ENCODE data around the gene SLC25A20. TPM values are rescaled to one million over a fixed set of nuclear protein-coding genes. Genes with fewer than 3 reads are reported as not detected.

The SLC25A20 gene
- total and polyA plus RNA-seq, 2 of the 4 experiments (the other 2 are of a cell fraction) = 23.8 to 27.1 TPM

DNA sequence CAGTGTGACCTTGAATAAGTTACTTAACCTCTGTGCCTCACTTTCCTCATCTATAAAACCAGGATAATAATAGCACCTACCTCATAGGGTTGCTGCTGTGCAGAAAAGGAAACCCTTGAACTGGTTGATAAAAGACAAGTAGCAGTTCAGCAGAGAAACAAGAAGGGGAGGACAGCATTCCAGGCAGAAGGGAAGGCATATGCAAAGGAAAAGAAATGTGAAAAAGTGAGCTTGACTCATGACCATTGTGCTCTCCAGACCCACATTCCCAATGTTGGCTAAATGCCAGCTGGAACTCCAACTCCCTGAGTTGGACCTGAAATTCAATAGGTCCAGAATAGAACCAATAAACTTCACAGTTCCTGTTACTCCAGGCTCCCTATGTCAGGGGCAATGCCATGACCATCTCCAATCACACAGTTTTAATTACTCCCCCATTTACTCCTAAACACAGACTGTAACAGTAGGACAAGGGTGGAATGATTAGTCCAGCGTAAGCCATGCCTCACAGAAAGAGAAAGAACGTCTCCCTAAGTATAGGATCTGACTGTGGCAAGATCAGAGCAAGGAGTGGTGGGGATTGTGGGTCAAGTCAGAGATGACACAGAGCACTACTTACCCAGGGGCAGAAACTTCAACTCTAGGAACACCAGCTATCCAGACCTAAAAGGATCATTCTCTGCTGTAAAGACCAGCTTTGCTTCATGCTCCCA lies 77.9 kb downstream of the SLC25A20 start:
- H3K27ac ChIP-seq (ENCODE audit: insufficient read depth, low read length) = no peak overlapping the region
- dilution Hi-C loops (cut with HindIII; ENCODE audit: low sequenced_read_pairs, unreplicated experiment) (no loop called here), intact Hi-C loops (cut with micrococcal nuclease) (no loop called here), in situ Hi-C loops (cut with MboI; ENCODE audit: low sequenced_read_pairs) (no loop called here)
- no peak overlapping the region for H3K56ac ChIP-seq (ENCODE audit: extremely low read depth, insufficient read depth, low read length)
- 0 out of 2 replicates have a peak overlapping the region, but pooled peaks have one; percentile 31 for H3K23ac ChIP-seq (ENCODE audit: low read depth, low read length)
- H3K36me3 ChIP-seq (ENCODE audit: control insufficient read depth, insufficient read depth, low read length) = no peaks in the 10 kb centered on the region
- ChIA-PET POLR2A (ENCODE audit: unreplicated experiment) (no interaction called here), CTCF (interaction anchor here (0.5 kb wide), 1 partner anchor 51 kb away, joined by 4 read pairs; no protein-coding TSS in a partner anchor)
- peaks cover 12% of the 10 kb centered on the region for H3K9me1 ChIP-seq (ENCODE audit: insufficient read depth, low read length)
- H2BK15ac ChIP-seq (ENCODE audit: low read depth, low read length) = no peak overlapping the region
- peak; percentile 73 for ATAC-seq (ENCODE audit: low read depth)
- H3K4ac ChIP-seq (ENCODE audit: low read depth, low read length) = no peak overlapping the region
- H2AK9ac ChIP-seq (replicated peaks; ENCODE audit: low read depth, low read length, poor library complexity) = no peak overlapping the region
- peak overlapping the region; percentile 12; the same call in 1 of the 2 replicates for H3K14ac ChIP-seq (replicated peaks; ENCODE audit: low read depth, low read length)
- H3K4me2 ChIP-seq (ENCODE audit: low read depth, low read length) = no peak overlapping the region
- H3K18ac ChIP-seq (ENCODE audit: low read depth, low read length) = no peak overlapping the region
- peaks cover 3% of the 10 kb centered on the region; the same call in 1 of the 2 replicates for H3K4me1 ChIP-seq (ENCODE audit: control insufficient read depth, insufficient read depth, low read length)
- peaks cover 14% of the 10 kb centered on the region; the same call in 1 of the 2 replicates for H4K20me1 ChIP-seq (ENCODE audit: insufficient read depth, low read length)
- no peaks in the 10 kb centered on the region for H3K9me3 ChIP-seq (ENCODE audit: control insufficient read depth, insufficient read depth, low read length)
- DNase-seq = peak; percentile 72
- no peak overlapping the region for H4K91ac ChIP-seq (ENCODE audit: insufficient read depth, low read depth, low read length)
- H2BK20ac ChIP-seq (ENCODE audit: low read depth, low read length) = no peak overlapping the region
- H2BK120ac ChIP-seq (ENCODE audit: low read depth, low read length) = no peak overlapping the region
- H3K27me3 ChIP-seq (ENCODE audit: control insufficient read depth, insufficient read depth, low read length) = no peaks in the 10 kb centered on the region
- WGBS, 2 experiments (ENCODE audit: extremely low coverage in 2 of 2, insufficient read length in 1 of 2) = no CpG with 5 or more reads among the region's 2 CpGs
- H2BK5ac ChIP-seq (ENCODE audit: low read depth, low read length, poor library complexity, severe bottlenecking) = no peak overlapping the region
- BruUV-seq (replicated peaks) = no TSS peak
- H4K5ac ChIP-seq (ENCODE audit: low read depth, low read length) = no peak overlapping the region
- no peak overlapping the region for H2AFZ ChIP-seq (replicated peaks; ENCODE audit: low read length, poor library complexity)
- H3K9ac ChIP-seq (ENCODE audit: low read depth, low read length) = no peak overlapping the region
- no peak for TF ChIP-seq RAD21 (IDR thresholded peaks at IDR 0.05; ENCODE audit: low read length)
- TF ChIP-seq FOS (IDR thresholded peaks at IDR 0.05; ENCODE audit: low read depth, low read length) = no peak
- no peak for TF ChIP-seq MAZ (IDR thresholded peaks at IDR 0.05; ENCODE audit: borderline replicate concordance, low read depth, low read length)
- no peak for TF ChIP-seq NFE2L2 (IDR thresholded peaks at IDR 0.05; ENCODE audit: low read depth, low read length)
- TF ChIP-seq, protein P1, sequence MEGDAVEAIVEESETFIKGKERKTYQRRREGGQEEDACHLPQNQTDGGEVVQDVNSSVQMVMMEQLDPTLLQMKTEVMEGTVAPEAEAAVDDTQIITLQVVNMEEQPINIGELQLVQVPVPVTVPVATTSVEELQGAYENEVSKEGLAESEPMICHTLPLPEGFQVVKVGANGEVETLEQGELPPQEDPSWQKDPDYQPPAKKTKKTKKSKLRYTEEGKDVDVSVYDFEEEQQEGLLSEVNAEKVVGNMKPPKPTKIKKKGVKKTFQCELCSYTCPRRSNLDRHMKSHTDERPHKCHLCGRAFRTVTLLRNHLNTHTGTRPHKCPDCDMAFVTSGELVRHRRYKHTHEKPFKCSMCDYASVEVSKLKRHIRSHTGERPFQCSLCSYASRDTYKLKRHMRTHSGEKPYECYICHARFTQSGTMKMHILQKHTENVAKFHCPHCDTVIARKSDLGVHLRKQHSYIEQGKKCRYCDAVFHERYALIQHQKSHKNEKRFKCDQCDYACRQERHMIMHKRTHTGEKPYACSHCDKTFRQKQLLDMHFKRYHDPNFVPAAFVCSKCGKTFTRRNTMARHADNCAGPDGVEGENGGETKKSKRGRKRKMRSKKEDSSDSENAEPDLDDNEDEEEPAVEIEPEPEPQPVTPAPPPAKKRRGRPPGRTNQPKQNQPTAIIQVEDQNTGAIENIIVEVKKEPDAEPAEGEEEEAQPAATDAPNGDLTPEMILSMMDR (conservative IDR thresholded peaks at IDR 0.05; ENCODE audit: low read depth, low read length) = no peak
- TF ChIP-seq, protein P2, sequence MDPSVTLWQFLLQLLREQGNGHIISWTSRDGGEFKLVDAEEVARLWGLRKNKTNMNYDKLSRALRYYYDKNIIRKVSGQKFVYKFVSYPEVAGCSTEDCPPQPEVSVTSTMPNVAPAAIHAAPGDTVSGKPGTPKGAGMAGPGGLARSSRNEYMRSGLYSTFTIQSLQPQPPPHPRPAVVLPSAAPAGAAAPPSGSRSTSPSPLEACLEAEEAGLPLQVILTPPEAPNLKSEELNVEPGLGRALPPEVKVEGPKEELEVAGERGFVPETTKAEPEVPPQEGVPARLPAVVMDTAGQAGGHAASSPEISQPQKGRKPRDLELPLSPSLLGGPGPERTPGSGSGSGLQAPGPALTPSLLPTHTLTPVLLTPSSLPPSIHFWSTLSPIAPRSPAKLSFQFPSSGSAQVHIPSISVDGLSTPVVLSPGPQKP (IDR thresholded peaks at IDR 0.05; ENCODE audit: borderline replicate concordance, low read depth, low read length) = no peak
- no peak for TF ChIP-seq CHD1 (IDR thresholded peaks at IDR 0.05; ENCODE audit: low read depth, low read length)
- TF ChIP-seq CEBPB (IDR thresholded peaks at IDR 0.05; ENCODE audit: low read depth, low read length) = no peak
- TF ChIP-seq RFX5 (IDR thresholded peaks at IDR 0.05; ENCODE audit: low read depth, low read length) = no peak
- no peak overlapping the region; a peak in 1 of 4 replicates for H4K8ac ChIP-seq (ENCODE audit: low read depth in 2 of 2, low read length in 2 of 2)
- H3K79me1 ChIP-seq (ENCODE audit: low read depth in 1 of 2, low read length in 2 of 2) = peaks cover 27 to 69% of the 10 kb centered on the region in 2 experiments
- H2AK5ac ChIP-seq (ENCODE audit: low read depth, low read length) = no peak overlapping the region; the same call in 1 of the 2 replicates
- H3K4me3 ChIP-seq (ENCODE audit: insufficient read depth, low read depth, low read length) = no peak overlapping the region
